ENCODE results near the gene PRRC2C.
"Not testable (repeated sequence)": the region's sequence is repeated elsewhere in the genome, so short reads cannot be mapped to it uniquely, and the experiment has no call there.

The PRRC2C gene

GRCh38 chr1:171485375-171486047 lies at the start of gene PRRC2C:
Gene PRRC2C, plus strand, starts transcription at chr1:171485530. Its CDS starts 26,559 bp downstream, at chr1:171512089.
- peak; percentile 73 to 77 for DNase-seq (ENCODE audit: low read depth in 2 of 2)

GRCh38 chr1:171438441-171438840 lies 46.9 kb upstream of the PRRC2C start:
- DNase-seq (ENCODE audit: low read depth in 2 of 2): no peak

GRCh38 chr1:171440201-171440600 lies 45.1 kb upstream of the PRRC2C start:
- not testable (repeated sequence) for DNase-seq (ENCODE audit: low read depth in 2 of 2)

- DNase-seq (ENCODE audit: low read depth in 2 of 2): not testable (repeated sequence)
These were observed 43.9 kb upstream of the PRRC2C start for GRCh38 chr1:171441278-171441895.

- DNase-seq (ENCODE audit: low read depth in 2 of 2): no peak
These were observed 38.9 kb upstream of the PRRC2C start for GRCh38 chr1:171446386-171446785.

GRCh38 chr1:171455967-171456366 lies 29.4 kb upstream of the PRRC2C start:
- DNase-seq (ENCODE audit: low read depth in 2 of 2): no peak

- DNase-seq (ENCODE audit: low read depth in 2 of 2): no peak
These were observed 27.9 kb upstream of the PRRC2C start for GRCh38 chr1:171457412-171457811.

GRCh38 chr1:171460018-171460620 lies 25.2 kb upstream of the PRRC2C start:
- no peak for DNase-seq (ENCODE audit: low read depth in 2 of 2)

GRCh38 chr1:171467626-171468025 lies 17.7 kb upstream of the PRRC2C start:
- no peak for DNase-seq (ENCODE audit: low read depth in 2 of 2)

GRCh38 chr1:171468120-171468750 lies 17.1 kb upstream of the PRRC2C start:
- no peak for DNase-seq (ENCODE audit: low read depth in 2 of 2)

GRCh38 chr1:171470726-171471125 lies 14.6 kb upstream of the PRRC2C start:
- DNase-seq (ENCODE audit: low read depth in 2 of 2): no peak

- no peak for DNase-seq (ENCODE audit: low read depth in 2 of 2)
These were observed 13.1 kb upstream of the PRRC2C start for GRCh38 chr1:171472183-171472647.

GRCh38 chr1:171476829-171477228 lies 8.5 kb upstream of the PRRC2C start:
- DNase-seq (ENCODE audit: low read depth in 2 of 2): no peak

- no peak for DNase-seq (ENCODE audit: low read depth in 2 of 2)
These were observed 7.5 kb upstream of the PRRC2C start for GRCh38 chr1:171477804-171478203.

GRCh38 chr1:171480035-171480434 lies 5.3 kb upstream of the PRRC2C start:
- no peak for DNase-seq (ENCODE audit: low read depth in 2 of 2)

GRCh38 chr1:171484760-171485374 lies 463 bp upstream of the PRRC2C start:
- no peak for DNase-seq (ENCODE audit: low read depth in 2 of 2)

- DNase-seq (ENCODE audit: low read depth in 2 of 2): peak; percentile 50 to 52
These were observed 754 bp downstream of the PRRC2C start for GRCh38 chr1:171486048-171486519.

- DNase-seq (ENCODE audit: low read depth in 2 of 2): no peak
These were observed 1.7 kb downstream of the PRRC2C start for GRCh38 chr1:171487038-171487437.

GRCh38 chr1:171488190-171488929 lies 3.0 kb downstream of the PRRC2C start:
- DNase-seq (ENCODE audit: low read depth in 2 of 2): no peak

- no peak for DNase-seq (ENCODE audit: low read depth in 2 of 2)
These were observed 8.7 kb downstream of the PRRC2C start for GRCh38 chr1:171494076-171494475.

- DNase-seq (ENCODE audit: low read depth in 2 of 2): no peak
These were observed 10.1 kb downstream of the PRRC2C start for GRCh38 chr1:171495444-171495843.

All from stimulated activated CD4-positive, alpha-beta T cell treated with anti-CD3 and anti-CD28 coated beads, Interleukin-1b, Interleukin-23, amount 100 ng/mL, for 1 hour (primary cell).